ENCODE results near the gene SLC29A1.

Gene SLC29A1

DNA sequence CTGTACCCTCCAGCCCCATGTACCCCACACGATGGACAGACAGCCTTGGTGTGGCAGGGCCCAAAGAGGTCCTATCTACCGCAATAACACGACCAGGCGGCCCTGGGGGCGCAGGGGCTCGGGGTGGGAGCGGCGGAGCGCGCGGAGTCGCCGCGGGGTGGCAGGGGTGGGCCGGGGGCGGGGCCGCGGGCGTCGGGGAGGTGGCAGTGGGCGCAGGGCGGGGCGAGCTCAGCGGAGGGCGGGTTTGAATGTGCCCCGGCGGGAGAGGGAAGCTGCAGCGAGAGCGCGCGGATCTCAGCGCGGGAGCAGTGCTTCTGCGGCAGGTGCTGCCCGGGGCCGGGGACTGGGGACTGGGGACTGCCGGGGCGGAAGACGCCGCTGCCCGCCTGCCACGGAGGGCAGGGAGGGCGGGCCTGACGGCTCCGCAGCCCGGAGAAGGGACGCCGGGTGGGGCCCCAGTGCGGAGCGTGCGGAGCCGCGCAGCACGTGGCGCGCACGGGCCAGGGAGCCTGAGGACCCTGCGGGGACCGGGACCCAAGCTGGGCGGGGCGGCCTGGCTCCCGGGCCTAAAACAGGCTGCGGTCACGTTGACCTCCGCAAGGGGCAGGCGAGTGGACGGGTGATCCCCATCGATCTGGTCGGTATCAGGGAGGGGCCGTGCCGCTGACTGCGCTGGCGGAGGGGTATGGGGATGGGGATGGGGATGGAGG lies at the start of gene SLC29A1:
TSS of gene SLC29A1 (plus strand) at position 277 of the 710 bp plus-strand sequence. CDS start 3,719 bp downstream, outside the sequence.
- no peak for DNase-seq (ENCODE audit: low read depth)
- peak within 1 kb of the TSS; percentile 59 for H3K4me3 ChIP-seq (ENCODE audit: control insufficient read depth, low read depth, low read length)
- TF ChIP-seq, protein P1, sequence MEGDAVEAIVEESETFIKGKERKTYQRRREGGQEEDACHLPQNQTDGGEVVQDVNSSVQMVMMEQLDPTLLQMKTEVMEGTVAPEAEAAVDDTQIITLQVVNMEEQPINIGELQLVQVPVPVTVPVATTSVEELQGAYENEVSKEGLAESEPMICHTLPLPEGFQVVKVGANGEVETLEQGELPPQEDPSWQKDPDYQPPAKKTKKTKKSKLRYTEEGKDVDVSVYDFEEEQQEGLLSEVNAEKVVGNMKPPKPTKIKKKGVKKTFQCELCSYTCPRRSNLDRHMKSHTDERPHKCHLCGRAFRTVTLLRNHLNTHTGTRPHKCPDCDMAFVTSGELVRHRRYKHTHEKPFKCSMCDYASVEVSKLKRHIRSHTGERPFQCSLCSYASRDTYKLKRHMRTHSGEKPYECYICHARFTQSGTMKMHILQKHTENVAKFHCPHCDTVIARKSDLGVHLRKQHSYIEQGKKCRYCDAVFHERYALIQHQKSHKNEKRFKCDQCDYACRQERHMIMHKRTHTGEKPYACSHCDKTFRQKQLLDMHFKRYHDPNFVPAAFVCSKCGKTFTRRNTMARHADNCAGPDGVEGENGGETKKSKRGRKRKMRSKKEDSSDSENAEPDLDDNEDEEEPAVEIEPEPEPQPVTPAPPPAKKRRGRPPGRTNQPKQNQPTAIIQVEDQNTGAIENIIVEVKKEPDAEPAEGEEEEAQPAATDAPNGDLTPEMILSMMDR (conservative IDR thresholded peaks at IDR 0.05; ENCODE audit: control insufficient read depth, insufficient read depth, low read depth, low read length): no peak

DNA sequence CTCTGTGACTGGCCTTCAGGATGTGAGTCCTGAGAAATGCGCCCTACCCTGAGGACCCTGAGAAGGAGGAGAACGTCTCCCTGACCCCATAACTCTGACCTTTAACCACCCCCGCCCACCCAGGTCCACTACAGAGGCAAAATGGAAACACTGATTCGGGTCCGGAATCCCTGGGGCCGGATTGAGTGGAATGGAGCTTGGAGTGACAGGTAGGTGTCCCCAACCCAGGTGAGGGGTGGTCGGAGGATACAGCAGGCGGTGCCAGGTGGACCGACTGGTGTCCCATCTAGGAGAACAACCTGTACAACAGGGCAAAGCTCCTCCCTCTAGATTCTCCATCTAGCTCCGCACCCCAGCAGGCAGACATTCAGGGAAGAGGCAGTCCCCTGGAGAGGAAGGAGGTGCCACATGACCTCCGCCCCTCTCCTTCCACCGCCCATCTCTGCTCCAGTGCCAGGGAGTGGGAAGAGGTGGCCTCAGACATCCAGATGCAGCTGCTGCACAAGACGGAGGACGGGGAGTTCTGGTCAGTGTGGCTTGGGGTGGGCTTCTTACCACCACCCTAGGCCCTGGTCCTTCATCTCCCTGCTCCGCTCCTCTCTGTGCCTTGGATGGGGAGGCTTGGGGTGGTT lies 47.1 kb upstream of the SLC29A1 start:
- DNase-seq (ENCODE audit: low read depth): no peak
- TF ChIP-seq, protein P1 (conservative IDR thresholded peaks at IDR 0.05; ENCODE audit: control insufficient read depth, insufficient read depth, low read depth, low read length): no peak
- no peak overlapping the region for H3K4me3 ChIP-seq (ENCODE audit: control insufficient read depth, low read depth, low read length)

DNA sequence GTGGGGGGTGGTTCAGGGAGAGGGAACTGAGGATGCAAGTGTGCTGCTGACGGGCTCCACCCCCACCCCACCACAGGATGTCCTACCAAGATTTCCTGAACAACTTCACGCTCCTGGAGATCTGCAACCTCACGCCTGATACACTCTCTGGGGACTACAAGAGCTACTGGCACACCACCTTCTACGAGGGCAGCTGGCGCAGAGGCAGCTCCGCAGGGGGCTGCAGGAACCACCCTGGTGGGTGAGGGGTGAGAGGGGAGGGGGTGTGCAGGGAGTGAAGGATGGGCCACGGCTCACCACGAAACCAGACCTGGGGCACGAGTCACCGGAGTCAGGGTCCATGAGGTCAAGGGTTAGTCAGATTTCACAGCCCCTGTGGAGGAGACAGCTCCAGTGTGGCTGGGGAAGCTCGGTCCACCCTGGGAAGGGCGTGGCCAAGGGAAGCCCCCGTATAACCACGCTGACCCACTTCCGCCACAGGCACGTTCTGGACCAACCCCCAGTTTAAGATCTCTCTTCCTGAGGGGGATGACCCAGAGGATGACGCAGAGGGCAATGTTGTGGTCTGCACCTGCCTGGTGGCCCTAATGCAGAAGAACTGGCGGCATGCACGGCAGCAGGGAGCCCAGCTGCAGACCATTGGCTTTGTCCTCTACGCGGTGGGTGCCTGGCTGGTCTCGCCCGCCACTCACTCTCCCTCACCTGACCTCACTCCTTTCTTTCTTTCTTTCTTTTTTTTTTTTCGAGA lies 46.5 kb upstream of the SLC29A1 start:
- TF ChIP-seq, protein P1 (conservative IDR thresholded peaks at IDR 0.05; ENCODE audit: control insufficient read depth, insufficient read depth, low read depth, low read length): no peak
- H3K4me3 ChIP-seq (ENCODE audit: control insufficient read depth, low read depth, low read length): no peak overlapping the region
- no peak for DNase-seq (ENCODE audit: low read depth)

GRCh38 chr6:44177691-44178423 lies 45.5 kb upstream of the SLC29A1 start:
- DNase-seq (ENCODE audit: low read depth): peak; percentile 79
- H3K4me3 ChIP-seq (ENCODE audit: control insufficient read depth, low read depth, low read length): no peak overlapping the region
- TF ChIP-seq, protein P1 (conservative IDR thresholded peaks at IDR 0.05; ENCODE audit: control insufficient read depth, insufficient read depth, low read depth, low read length): no peak

GRCh38 chr6:44178424-44179071 lies 44.8 kb upstream of the SLC29A1 start:
- no peak for DNase-seq (ENCODE audit: low read depth)
- no peak overlapping the region for H3K4me3 ChIP-seq (ENCODE audit: control insufficient read depth, low read depth, low read length)
- TF ChIP-seq, protein P1 (conservative IDR thresholded peaks at IDR 0.05; ENCODE audit: control insufficient read depth, insufficient read depth, low read depth, low read length): no peak

DNA sequence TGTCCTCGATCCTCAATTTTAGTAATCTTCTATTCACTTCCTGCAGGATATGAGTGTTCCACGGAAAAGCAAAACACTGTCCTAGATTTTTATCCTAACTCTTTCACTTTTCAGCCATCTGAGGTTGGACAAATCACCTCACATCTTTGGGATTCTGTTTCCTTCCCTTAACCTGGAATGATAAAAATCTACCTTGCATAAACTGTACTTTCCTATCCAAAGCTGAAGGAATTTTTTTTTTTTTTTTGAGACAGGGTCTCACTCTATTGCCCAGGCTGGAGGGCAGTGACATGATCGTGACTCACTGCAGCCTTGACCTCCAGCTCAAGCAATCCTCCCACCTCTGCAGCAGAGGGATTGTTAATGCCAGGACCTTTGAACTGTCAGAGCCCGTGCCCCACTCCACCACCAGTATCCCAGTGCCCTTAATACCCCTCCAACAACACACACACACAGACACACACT lies 44.3 kb upstream of the SLC29A1 start:
- DNase-seq (ENCODE audit: low read depth): peak; percentile 21
- TF ChIP-seq, protein P1 (conservative IDR thresholded peaks at IDR 0.05; ENCODE audit: control insufficient read depth, insufficient read depth, low read depth, low read length): no peak
- no peak overlapping the region for H3K4me3 ChIP-seq (ENCODE audit: control insufficient read depth, low read depth, low read length)
